ENCODE measurements around the gene TLCD3A. TPM values are rescaled to one million over a fixed set of nuclear protein-coding genes. Genes with fewer than 3 reads are reported as not detected.
A peak's percentile ranks its signal among the peaks of the same experiment; 100 is the strongest.

TLCD3A gene
- total RNA-seq = 1 to 10 TPM in 2 of 4 donors, under 1 TPM in 2; 0.39 to 1.4 (median 0.86) TPM

GRCh38 chr17:732067-732901 lies at the start of gene TLCD3A:
Gene TLCD3A (plus strand): TSS chr17:732596. CDS start chr17:732648, 52 bp downstream.
- peak; percentile 65 to 72 for ATAC-seq
- Histone ChIP-seq H3K4me1 (peaks cover 9 to 12% of the 10 kb centered on the region in 2 donors), H3K36me3 (no peaks in the 10 kb centered on the region), H3K9me3 (no peaks in the 10 kb centered on the region), H3K27me3 (no peaks in the 10 kb centered on the region), H3K4me3 (peak within 1 kb of the TSS; percentile 67 to 77 (median 74)), H3K27ac (peak within 1 kb of the TSS; percentile 56 to 71 (median 66))
- peak in 1 of 2 donors; percentile 37 for TF ChIP-seq POLR2A (IDR thresholded peaks at IDR 0.05)
- TF ChIP-seq CTCF (IDR thresholded peaks at IDR 0.05 in 4 of 5, conservative IDR thresholded peaks at IDR 0.05 in 1 of 5) = no peak
- in situ Hi-C loops (cut with MboI; ENCODE audit: low sequenced_read_pairs in 4 of 4) (no loop called here), intact Hi-C loops (cut with DNase I; ENCODE audit: low total_unique reads) (loop anchor here (5.0 kb wide), 1 partner anchor 245 kb away; the partner anchor contains the start of gene NXN)
- DNase-seq = peak; percentile 40 to 45

GRCh38 chr17:683040-683439 lies 49.4 kb upstream of the TLCD3A start:
- DNase-seq = no peak
- TF ChIP-seq CTCF (IDR thresholded peaks at IDR 0.05 in 4 of 5, conservative IDR thresholded peaks at IDR 0.05 in 1 of 5) (no peak), POLR2A (IDR thresholded peaks at IDR 0.05) (no peak)
- Histone ChIP-seq H3K27me3 (no peaks in the 10 kb centered on the region), H3K9me3 (no peaks in the 10 kb centered on the region), H3K4me3 (no peak overlapping the region), H3K36me3 (peaks cover 0 to 3% of the 10 kb centered on the region in 2 donors), H3K27ac (no peak overlapping the region), H3K4me1 (no peaks in the 10 kb centered on the region)
- in situ Hi-C loops (cut with MboI; ENCODE audit: low sequenced_read_pairs in 4 of 4) (no loop called here), intact Hi-C loops (cut with DNase I; ENCODE audit: low total_unique reads) (no loop called here)
- no peak for ATAC-seq

- no peaks in the 10 kb centered on the region for H3K9me3 ChIP-seq
- no peak overlapping the region for H3K27ac ChIP-seq
- H3K27me3 ChIP-seq = no peaks in the 10 kb centered on the region
- H3K4me3 ChIP-seq = no peak overlapping the region
- TF ChIP-seq POLR2A (IDR thresholded peaks at IDR 0.05) = no peak
- no peak for TF ChIP-seq CTCF (IDR thresholded peaks at IDR 0.05 in 4 of 5, conservative IDR thresholded peaks at IDR 0.05 in 1 of 5)
- peaks cover 0 to 3% of the 10 kb centered on the region in 2 donors for H3K36me3 ChIP-seq
- in situ Hi-C loops (cut with MboI; ENCODE audit: low sequenced_read_pairs in 4 of 4) (no loop called here), intact Hi-C loops (cut with DNase I; ENCODE audit: low total_unique reads) (no loop called here)
- ATAC-seq = no peak
- no peak for DNase-seq
- H3K4me1 ChIP-seq = no peaks in the 10 kb centered on the region
Measured at GRCh38 chr17:683499-684254, 48.7 kb upstream of the TLCD3A start.

- Histone ChIP-seq H3K27me3 (no peaks in the 10 kb centered on the region), H3K4me3 (no peak overlapping the region), H3K27ac (no peak overlapping the region), H3K9me3 (no peaks in the 10 kb centered on the region), H3K4me1 (peaks cover 0 to under 1% of the 10 kb centered on the region in 2 donors), H3K36me3 (peaks cover 0 to 3% of the 10 kb centered on the region in 2 donors)
- in situ Hi-C loops (cut with MboI; ENCODE audit: low sequenced_read_pairs in 4 of 4) (no loop called here), intact Hi-C loops (cut with DNase I; ENCODE audit: low total_unique reads) (no loop called here)
- no peak for DNase-seq
- TF ChIP-seq CTCF (IDR thresholded peaks at IDR 0.05 in 4 of 5, conservative IDR thresholded peaks at IDR 0.05 in 1 of 5) (no peak), POLR2A (IDR thresholded peaks at IDR 0.05) (no peak)
- ATAC-seq = no peak
Measured at GRCh38 chr17:685006-685405, 47.4 kb upstream of the TLCD3A start.

Measured in gastrocnemius medialis (tissue), 4 donors.